ENCODE results near the gene SLC29A3.

SLC29A3 gene

GRCh38 chr10:71369602-71370001 is 50.5 kb downstream of the SLC29A3 start:
- DNase-seq (ENCODE audit: low spot score): no peak

GRCh38 chr10:71370031-71370430 is 51.0 kb downstream of the SLC29A3 start:
- no peak for DNase-seq (ENCODE audit: low spot score)

DNA sequence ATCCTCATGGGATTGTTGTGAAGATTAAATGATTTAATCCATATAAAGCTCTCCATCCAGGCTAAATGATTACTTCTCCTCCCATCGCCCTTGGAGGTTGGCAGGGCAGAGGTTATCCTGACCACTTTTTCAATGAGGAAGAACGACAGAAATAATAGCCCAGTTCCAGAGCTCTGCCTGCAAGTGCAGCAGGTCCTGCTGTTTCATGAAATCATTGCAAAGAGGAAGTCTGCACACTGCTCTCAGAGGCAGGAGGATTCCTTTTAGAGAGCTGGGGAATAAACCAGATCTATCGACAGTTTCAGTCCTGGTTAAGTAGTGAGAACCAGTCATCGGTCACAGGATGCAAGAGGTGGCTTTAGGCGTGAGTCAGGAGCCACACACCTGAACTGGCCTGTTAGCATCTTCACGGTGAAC is 52.7 kb downstream of the SLC29A3 start:
- DNase-seq (ENCODE audit: low spot score): no peak

GRCh38 chr10:71372882-71373495 is 53.9 kb downstream of the SLC29A3 start:
- no peak for DNase-seq (ENCODE audit: low spot score)

DNA sequence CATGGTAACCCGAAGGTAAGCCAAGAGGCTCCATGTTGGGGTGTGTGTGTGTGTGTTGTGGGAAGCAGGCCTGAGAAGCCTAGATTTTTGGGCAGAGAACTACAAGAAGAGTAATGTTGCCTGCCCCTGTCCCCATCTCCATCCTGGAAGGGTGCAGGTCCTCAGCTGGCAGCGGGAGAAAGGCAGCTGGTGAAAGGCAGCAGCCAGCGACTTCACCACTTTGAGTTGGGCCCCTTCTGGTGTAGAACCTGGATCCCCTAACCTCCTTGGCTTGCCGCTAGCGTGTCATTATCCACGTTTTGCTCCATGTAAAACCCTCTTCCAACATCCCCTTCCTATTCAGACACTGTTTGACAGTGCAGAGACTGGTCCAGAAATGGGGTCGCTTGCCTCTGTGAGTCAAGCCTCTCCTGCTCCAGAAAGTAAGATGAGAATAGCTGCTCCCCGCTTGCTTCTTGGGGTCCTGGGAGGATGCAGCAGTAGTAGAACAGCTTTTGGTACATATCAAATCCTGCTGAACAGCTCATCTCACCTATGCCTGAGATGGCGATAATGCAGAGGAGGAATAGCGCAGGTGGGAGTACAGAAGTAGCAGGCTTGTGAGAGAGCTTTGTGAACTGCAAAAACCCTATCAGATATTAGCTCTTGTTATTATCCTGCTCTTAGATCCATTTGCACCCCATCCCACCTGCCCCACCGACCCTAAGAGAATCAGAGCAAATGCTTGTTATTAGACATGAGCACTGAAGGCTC is 55.6 kb downstream of the SLC29A3 start:
- DNase-seq (ENCODE audit: low spot score): no peak

DNA sequence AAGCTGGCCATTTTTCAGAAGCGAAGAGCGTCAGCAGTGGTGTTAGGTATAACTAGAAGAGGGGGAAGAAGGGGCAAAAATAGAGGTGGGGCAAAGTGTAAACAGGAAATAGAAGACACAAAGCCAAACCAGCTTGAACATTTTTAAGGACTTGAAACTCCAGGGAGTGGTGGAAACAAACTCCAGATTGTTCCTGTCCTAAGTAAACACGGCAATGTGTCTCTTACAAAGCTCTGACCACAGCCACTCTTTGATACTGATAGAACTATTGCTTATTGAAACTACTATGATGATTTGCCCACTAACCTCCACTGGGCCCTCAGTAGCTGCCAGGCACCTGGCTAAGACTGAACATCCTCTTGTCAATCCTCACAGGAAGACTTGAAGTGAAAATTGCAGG is 56.9 kb downstream of the SLC29A3 start:
- no peak for DNase-seq (ENCODE audit: low spot score)

GRCh38 chr10:71378336-71379117 is 59.5 kb downstream of the SLC29A3 start:
- no peak for DNase-seq (ENCODE audit: low spot score)

DNA sequence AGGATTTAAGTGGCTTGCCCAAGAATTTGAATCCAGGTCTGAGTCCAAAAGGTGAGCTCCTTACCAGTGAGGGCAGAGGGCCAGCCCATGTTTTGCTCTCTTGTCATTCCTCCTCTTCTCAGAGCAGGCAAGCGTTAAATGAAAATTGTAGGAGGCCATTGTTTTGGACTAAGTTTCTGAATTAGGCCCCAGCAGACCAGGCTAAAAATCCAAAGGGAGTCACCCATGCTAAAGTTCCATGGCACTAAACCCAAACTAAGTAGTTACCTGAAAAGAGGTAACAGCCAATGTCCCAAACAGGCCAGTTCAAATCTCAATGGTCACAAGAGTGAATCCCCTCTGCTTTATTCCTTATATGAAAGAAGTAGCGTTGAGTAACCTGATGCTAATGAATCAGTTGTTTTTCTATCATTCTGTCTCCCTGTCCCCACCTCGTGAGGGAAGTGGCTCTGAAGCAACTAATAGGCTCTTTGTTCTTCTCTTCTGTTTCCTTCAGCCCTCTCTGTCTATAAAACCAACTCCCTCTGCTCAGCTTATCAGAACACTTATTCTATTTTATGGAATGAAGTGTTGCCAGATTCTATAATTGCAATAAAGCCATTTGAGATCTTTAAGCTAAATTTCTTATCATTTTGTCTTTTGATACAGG is 60.2 kb downstream of the SLC29A3 start:
- DNase-seq (ENCODE audit: low spot score): no peak

- DNase-seq (ENCODE audit: low spot score): no peak
Observed at GRCh38 chr10:71380841-71381240, 61.8 kb downstream of the SLC29A3 start.

DNA sequence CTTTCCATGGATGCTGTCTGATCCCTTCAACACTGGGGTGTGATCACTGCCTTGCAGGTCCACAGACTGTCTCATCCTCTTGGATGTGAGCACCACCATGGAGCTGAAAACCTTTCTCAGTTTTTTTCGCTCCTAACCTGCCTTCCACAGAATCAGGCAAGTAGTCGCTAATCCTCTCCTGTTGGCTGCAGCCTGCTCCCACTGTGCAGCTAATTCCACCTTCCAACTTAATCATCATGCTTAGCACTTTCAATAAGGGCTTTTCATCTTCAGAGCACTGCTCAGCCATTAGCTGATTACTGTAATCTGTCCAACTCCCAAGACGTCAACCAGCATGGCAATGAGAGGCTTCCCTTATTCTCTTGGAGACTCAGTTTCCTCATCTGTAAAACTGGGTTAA is 62.6 kb downstream of the SLC29A3 start:
- DNase-seq (ENCODE audit: low spot score): no peak

GRCh38 chr10:71382028-71382427 is 63.0 kb downstream of the SLC29A3 start:
- no peak for DNase-seq (ENCODE audit: low spot score)

DNA sequence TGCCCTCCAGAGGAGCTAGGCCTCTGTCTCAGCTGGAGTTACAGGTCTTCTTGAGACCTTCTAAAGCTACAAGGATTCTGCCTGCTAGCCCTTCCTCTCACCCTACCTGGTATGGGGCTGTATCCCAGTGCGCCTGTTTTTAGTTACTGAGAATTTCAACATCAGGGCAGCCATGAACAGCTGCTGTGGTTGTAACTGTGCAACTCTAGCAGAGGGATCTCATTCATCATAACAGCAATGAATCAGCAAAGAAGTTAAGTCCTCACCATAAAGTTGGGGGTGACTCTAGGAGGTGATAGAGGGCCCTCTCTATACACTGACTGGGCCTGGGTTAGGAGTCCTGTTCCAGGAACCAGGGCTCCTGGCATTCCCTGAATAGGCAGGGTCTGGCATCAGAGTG is 63.7 kb downstream of the SLC29A3 start:
- no peak for DNase-seq (ENCODE audit: low spot score)

GRCh38 chr10:71383972-71384687 is 65.1 kb downstream of the SLC29A3 start:
- peak; percentile 84 for DNase-seq (ENCODE audit: low spot score)

DNA sequence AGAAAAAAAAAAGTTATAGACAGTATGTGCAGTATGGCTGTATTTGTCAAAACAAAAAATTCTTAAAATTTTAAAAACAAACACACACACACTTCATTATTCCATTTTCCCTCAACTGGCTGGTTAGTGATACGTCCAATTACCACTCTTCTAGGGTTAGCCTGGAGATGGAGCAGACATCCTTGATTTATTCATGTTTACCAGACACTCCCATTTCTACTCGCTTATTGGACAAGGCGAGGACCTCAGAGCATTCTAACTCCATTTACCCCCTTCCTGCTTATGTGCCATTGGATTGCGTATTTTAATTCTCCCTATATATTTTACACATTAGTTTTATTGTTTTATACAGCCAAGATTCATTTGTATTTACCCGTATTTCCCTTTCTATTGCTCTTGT is 69.1 kb downstream of the SLC29A3 start:
- no peak for DNase-seq (ENCODE audit: low spot score)

DNA sequence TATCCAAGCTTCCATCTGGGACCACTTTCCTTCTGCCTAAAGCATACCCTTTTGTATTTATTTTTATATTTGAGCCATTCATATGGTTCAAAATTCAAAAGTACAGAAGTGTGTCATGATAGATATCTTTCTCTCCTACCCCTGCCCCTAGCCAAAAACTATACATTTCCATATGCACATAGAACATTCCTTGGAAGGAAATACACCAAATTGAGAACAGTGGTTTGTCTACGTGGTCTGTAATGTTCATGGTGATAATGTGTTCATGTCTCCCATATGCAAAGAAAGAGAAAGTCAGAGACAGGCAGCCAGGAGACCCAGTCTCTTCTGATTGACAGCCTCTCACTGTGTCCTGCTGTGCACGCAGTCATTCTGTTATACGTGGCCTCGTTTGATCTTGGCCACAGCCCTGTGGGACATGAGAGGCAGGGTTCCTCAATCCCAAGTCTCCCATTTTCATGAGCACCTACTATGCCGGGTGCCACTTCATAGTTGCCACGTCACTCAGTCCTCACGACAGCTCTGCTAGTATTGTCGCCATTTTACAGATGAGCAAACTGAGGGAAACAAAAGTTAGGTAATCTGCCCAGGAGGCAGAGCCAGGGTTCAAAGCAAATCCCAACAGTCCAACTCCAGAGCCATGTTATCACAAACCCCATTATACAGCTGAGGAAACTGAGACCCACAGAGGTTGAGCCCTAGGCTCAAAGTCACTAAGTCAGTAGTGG is 69.7 kb downstream of the SLC29A3 start:
- DNase-seq (ENCODE audit: low spot score): no peak

- no peak for DNase-seq (ENCODE audit: low spot score)
Observed at GRCh38 chr10:71389768-71390460, 70.9 kb downstream of the SLC29A3 start.

DNA sequence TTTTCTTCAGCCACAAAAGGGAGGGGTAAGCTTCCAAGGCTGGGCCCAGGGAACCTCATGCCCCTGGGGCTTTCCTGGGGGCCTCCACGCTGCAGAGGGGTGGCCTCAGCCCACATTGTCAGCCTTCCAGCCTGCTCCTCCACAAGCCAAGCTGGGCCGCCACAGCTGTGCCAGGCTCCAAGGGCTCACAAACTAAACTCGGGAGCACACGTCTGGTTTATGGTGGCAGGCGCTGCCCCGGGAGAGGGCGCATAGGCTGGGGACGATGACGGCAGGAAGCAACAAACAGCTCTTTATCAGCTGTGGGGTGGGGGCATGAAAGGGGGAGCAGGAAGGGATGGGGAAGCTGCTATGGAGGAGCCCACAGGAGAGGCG is 71.4 kb downstream of the SLC29A3 start:
- no peak for DNase-seq (ENCODE audit: low spot score)

DNA sequence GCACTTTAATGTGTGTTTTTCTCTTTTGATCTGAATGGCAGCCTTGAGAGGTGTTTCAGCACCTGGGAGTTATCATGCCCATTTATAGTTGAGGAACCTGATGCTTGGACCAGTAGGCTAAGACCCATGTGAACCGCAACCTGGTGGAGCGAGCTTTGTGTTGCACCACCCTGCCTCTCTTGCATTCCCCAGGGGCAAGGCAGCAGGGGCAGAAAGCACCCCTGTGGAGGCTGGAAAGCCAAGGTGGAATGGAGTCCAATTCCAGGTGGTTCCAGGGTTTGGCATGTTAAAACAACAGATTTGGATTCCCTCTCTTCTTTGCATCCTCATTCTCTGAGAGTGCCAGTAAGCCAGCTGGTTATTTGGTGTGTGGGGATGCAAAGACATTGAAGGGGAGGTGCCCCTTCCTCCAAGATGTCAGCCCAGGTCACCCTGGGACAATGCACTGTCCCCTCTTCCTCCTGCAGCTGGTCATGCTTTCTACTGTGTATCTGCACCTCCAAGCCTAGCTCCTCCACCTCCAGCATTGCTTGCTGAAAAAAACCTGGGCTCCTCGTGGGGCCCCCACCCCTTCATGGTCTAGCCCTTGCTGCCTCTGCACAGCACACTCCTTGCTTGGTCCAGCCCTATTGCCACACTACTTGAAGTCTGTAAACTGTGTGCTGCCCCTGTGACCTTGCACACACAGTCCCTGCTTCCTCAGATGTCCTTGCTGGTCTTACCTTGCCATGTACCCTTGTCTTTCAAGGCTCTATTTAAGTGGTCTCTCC is 72.0 kb downstream of the SLC29A3 start:
- DNase-seq (ENCODE audit: low spot score): no peak

DNA sequence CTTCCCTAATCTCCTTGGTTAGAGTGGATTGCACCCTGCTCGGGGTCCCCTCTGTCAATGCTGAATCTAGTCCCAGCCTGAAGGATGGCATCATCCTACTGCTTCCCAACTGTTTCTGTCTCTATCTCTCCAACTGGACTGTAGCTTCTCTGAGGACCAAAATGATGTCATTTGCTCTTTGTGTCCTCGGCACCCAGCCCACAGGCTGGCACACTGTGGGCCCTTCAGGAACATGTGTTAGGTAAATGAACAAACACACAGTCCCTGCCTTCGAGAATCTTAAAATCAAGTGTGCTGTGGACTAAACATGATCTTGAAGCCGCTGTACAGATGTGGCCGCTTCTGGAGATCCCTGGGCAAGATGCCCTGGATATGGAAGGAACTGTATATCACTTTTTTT is 72.6 kb downstream of the SLC29A3 start:
- DNase-seq (ENCODE audit: low spot score): no peak

DNA sequence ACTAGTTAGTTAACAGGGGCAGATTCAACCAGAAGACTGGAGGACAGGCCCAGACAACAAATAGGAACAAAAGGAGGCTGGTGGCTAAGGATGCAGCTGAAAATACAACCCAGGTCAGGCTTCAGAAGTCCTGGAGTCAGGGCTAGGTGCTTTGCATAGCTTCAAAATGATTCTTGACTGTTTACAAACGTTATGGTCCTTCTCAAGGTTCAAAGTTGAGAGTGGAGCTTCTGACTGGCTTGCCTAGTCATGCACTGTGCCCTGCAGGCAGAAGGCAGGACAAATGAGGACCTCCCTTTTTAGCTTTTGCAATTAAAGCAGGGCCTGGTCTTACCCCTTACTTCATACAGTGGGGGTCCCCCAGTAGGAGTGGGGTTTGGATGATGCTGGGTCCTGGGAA is 73.2 kb downstream of the SLC29A3 start:
- DNase-seq (ENCODE audit: low spot score): no peak
